SH-SY5Y (cell line): ENCODE data around the gene CIZ1.

Experiments used
- GATA2 ChIP-seq: IDR thresholded peaks from 2 replicates; pipeline ENCODE4 v1.6.1; 2011; ENCODE audit warnings: mild to moderate bottlenecking, low read depth, low read length
- GATA3 ChIP-seq: IDR thresholded peaks from 2 replicates; pipeline ENCODE4 v1.6.1; 2011; ENCODE audit warnings: low read depth, mild to moderate bottlenecking, low read length, moderate library complexity

DNA sequence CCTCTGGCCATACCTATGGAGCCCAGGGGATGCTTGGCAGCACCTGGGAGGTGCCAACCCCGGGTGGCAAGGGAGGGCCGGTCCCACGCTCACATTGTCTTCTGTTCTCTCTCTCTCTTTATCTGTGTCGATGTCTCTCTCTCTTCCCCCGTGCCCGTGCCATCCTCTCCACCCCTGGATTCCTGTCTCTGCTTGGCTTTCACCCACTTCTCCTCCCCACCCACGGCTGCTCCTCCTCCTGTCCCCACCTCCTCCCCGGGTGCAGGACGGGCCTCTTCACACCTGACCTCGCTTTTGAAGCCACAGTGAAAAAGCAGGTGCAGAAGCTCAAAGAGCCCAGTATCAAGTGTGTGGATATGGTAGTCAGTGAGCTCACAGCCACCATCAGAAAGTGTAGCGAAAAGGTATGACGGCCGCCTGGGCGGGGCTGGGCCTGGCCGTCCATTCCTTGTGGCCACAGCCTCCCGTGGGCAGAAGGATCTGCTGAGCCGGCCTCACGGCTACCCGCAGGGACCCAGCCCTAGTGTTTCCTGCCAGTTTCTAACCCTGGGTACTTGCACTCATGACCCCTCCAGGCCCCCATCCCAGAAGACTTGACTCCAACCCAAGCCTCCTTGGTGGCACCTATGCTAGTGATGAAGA, 34.5 kb upstream of the CIZ1 start:
- TF ChIP-seq GATA2 (no peak), GATA3 (no peak)
